ENCODE results near the gene B3GAT1. TPM values are rescaled to one million over a fixed set of nuclear protein-coding genes. Genes with fewer than 3 reads are reported as not detected.
"Not testable (repeated sequence)": the region's sequence is repeated elsewhere in the genome, so short reads cannot be mapped to it uniquely, and the experiment has no call there.

B3GAT1 gene, protein sequence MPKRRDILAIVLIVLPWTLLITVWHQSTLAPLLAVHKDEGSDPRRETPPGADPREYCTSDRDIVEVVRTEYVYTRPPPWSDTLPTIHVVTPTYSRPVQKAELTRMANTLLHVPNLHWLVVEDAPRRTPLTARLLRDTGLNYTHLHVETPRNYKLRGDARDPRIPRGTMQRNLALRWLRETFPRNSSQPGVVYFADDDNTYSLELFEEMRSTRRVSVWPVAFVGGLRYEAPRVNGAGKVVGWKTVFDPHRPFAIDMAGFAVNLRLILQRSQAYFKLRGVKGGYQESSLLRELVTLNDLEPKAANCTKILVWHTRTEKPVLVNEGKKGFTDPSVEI
- under 1 TPM in 1 of 2 experiments, not detected in 1; 0.05 TPM for total RNA-seq
- polyA plus RNA-seq, result not detected
- total RNA-seq, result 0 to 0.26 (median 0.04) reads per million in 6 experiments

GRCh38 chr11:134412203-134413042 is at the start of gene B3GAT1:
TSS of gene B3GAT1 (minus strand) at chr11:134412242. CDS start at chr11:134387659, 24,583 bp downstream.
- DNase-seq, result no peak

DNA sequence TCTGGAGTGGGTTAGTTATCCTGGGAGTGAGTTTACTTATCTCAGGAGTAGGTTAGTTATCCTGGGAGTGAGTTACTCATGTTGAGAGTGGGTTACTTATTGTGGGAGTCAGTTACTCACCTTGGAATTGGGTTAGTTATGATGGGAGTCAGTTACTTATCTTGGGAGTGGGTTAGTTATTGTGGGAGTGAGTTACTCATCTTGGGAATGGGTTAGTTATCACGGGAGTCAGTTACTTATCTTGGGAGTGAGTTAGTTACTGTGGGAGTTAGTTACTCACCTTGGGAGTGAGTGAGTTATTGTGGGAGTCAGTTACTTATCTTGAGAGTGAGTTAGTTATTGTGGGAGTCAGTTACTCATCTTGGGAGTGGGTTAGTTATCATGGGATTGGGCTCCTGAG is 49.6 kb upstream of the B3GAT1 start:
- POLR2A ChIA-PET, result no interaction called here
- H3K27me3 Mint-ChIP-seq, result peaks cover 14 to 49% (median 28%) of the 10 kb centered on the region in 5 donors
- H3K4me3 Mint-ChIP-seq, result no peak overlapping the region
- ATAC-seq (no peak), DNase-seq (no peak)
- no peaks in the 10 kb centered on the region for H3K4me1 Mint-ChIP-seq
- H3K27ac Mint-ChIP-seq, result no peak overlapping the region
- H3K36me3 Mint-ChIP-seq, result no peaks in the 10 kb centered on the region
- H3K9me3 Mint-ChIP-seq, result peaks cover 0 to 23% (median 2%) of the 10 kb centered on the region in 9 donors

More at GRCh38 chr11:134412203-134413042, at the start of gene B3GAT1:
- peak; percentile 41 to 57 for ATAC-seq
- Mint-ChIP-seq H3K9me3 (no peaks in the 10 kb centered on the region), H3K4me3 (peak within 1 kb of the TSS; percentile 69 to 80 (median 73)), H3K4me1 (peaks cover 17 to 28% (median 22%) of the 10 kb centered on the region in 4 donors), H3K36me3 (peaks cover 0 to 2% (median 0%) of the 10 kb centered on the region in 3 donors), H3K27me3 (peaks cover 36 to 74% (median 58%) of the 10 kb centered on the region in 5 donors), H3K27ac (peak within 1 kb of the TSS in 2 of 10 donors; percentile 37 to 56)
- POLR2A ChIA-PET, result no interaction called here

- Mint-ChIP-seq H3K4me1 (no peaks in the 10 kb centered on the region), H3K9me3 (peaks cover 0 to 30% (median 7%) of the 10 kb centered on the region in 9 donors), H3K4me3 (no peak overlapping the region), H3K27ac (no peak overlapping the region), H3K27me3 (peaks cover 14 to 44% (median 25%) of the 10 kb centered on the region in 5 donors), H3K36me3 (no peaks in the 10 kb centered on the region)
- POLR2A ChIA-PET, result no interaction called here
- ATAC-seq (no peak), DNase-seq (no peak)
These were observed 48.8 kb upstream of the B3GAT1 start for GRCh38 chr11:134460881-134461280.

DNA sequence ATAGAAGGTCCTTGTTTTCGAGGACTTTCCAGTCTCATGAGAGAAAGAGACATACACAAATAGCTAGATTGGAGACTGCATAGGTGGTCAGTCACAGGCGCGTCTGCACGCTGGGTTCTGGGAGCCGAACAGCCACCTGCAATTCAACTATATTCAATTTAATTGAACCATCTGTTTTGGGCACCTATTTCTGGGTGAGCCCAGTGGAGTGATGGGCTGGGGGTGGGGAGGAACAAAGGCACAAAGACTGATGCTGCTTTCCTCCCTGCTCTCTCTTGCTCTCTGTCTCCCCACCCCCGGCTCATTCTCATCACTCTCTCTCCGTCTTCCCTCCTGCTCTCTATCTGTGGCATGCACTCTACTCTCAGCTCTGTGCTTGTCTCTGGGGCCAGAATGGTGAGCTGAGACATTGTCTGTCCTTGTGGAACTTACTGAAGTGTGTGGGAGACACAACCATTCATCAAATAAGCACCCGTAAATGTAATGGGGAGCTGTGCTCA is 48.1 kb upstream of the B3GAT1 start:
- peaks cover 14 to 37% (median 21%) of the 10 kb centered on the region in 5 donors for H3K27me3 Mint-ChIP-seq
- no peak for ATAC-seq
- H3K36me3 Mint-ChIP-seq, result no peaks in the 10 kb centered on the region
- H3K4me1 Mint-ChIP-seq, result no peaks in the 10 kb centered on the region
- peaks cover 0 to 30% (median 7%) of the 10 kb centered on the region in 9 donors for H3K9me3 Mint-ChIP-seq
- POLR2A ChIA-PET, result no interaction called here
- no peak for DNase-seq
- no peak overlapping the region for H3K27ac Mint-ChIP-seq
- no peak overlapping the region for H3K4me3 Mint-ChIP-seq

- DNase-seq (no peak), ATAC-seq (no peak)
- no peaks in the 10 kb centered on the region for H3K4me1 Mint-ChIP-seq
- POLR2A ChIA-PET, result no interaction called here
- H3K9me3 Mint-ChIP-seq, result peaks cover 0 to 30% (median 7%) of the 10 kb centered on the region in 9 donors
- H3K4me3 Mint-ChIP-seq, result no peak overlapping the region
- H3K36me3 Mint-ChIP-seq, result no peaks in the 10 kb centered on the region
- H3K27me3 Mint-ChIP-seq, result peaks cover 14 to 36% (median 16%) of the 10 kb centered on the region in 5 donors
- no peak overlapping the region for H3K27ac Mint-ChIP-seq
These were observed 47.4 kb upstream of the B3GAT1 start for GRCh38 chr11:134459246-134460061.

DNA sequence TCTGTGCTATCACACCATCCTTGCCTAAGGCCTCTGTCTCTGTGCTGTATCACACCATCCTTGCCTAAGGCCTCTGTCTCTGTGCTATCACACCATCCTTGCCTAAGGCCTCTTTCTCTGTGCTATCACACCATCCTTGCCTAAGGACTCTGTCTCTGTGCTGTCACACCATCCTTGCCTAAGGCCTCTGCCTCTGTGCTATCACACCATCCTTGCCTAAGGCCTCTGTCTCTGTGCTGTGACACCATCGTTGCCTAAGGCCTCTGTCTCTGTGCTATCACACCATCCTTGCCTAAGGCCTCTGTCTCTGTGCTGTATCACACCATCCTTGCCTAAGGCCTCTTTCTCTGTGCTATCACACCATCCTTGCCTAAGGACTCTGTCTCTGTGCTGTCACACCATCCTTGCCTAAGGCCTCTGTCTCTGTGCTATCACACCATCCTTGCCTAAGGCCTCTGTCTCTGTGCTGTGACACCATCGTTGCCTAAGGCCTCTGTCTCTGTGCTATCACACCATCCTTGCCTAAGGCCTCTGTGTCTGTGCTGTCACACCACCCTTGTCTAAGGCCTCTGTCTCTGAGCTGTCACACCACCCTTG is 45.5 kb upstream of the B3GAT1 start:
- POLR2A ChIA-PET, ATAC-seq, DNase-seq, H3K4me1 Mint-ChIP-seq, H3K27ac Mint-ChIP-seq, H3K36me3 Mint-ChIP-seq, H3K4me3 Mint-ChIP-seq: not testable (repeated sequence)
- H3K27me3 Mint-ChIP-seq, result peaks cover 6 to 27% (median 18%) of the 10 kb centered on the region in 5 donors
- peaks cover 0 to 30% (median 7%) of the 10 kb centered on the region in 9 donors for H3K9me3 Mint-ChIP-seq

DNA sequence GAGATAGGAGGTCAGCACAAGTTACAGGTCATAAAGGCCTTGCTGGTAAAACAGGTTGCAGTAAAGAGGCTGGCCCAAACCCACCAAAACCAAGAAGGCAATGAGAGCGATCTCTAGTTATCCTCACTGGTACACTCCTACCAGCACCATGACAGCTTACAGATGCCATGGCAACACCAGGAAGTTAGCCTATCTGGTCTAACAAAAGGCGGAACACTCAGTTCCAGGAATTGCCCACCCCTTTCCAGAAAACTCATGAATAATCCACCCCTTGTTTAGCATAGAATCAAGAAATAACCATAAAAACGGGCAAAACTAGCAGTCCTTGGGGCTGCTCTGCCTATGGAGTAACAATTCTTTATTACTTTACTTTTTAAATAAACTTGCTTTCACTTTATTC is 43.5 kb upstream of the B3GAT1 start:
- no peak for ATAC-seq
- no peak for DNase-seq
- Mint-ChIP-seq H3K4me3 (no peak overlapping the region), H3K36me3 (no peaks in the 10 kb centered on the region), H3K27ac (no peak overlapping the region), H3K4me1 (no peaks in the 10 kb centered on the region), H3K9me3 (peaks cover 0 to 30% (median 7%) of the 10 kb centered on the region in 9 donors), H3K27me3 (peaks cover 0 to 18% (median 11%) of the 10 kb centered on the region in 5 donors)
- POLR2A ChIA-PET, result no interaction called here

DNA sequence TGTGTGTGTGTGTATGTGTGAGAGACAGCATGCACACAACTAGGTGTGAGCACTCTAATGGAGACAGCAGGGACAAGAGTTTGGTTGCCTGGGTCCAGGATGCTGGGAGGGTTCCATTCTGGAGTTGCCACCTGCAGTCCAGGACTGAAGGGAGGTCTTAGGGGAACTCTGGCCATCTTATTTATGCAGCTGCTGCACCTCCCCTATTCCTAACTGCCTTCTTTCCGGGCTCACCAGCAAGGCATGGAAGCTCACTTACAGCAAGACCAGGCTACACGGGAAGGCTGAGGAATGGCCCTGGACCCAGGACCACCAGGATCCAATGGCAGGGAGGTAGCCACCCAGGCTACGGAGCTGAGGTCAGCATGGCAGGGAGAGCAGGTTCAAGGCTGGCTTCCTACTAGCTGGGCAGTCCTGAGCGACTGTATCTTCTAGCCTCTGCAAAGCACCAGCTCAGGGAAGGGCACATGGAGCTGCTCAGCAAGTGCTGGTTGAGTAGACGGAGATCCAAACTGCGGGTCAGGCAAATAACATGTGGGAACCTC is 42.2 kb upstream of the B3GAT1 start:
- H3K9me3 Mint-ChIP-seq, result peaks cover 0 to 30% (median 7%) of the 10 kb centered on the region in 9 donors
- ATAC-seq, result no peak
- H3K4me1 Mint-ChIP-seq, result no peaks in the 10 kb centered on the region
- peaks cover 0 to 21% (median 11%) of the 10 kb centered on the region in 5 donors for H3K27me3 Mint-ChIP-seq
- no peaks in the 10 kb centered on the region for H3K36me3 Mint-ChIP-seq
- DNase-seq, result no peak
- POLR2A ChIA-PET, result no interaction called here
- H3K4me3 Mint-ChIP-seq, result no peak overlapping the region
- peak overlapping the region in 1 of 10 donors; percentile 81 for H3K27ac Mint-ChIP-seq

DNA sequence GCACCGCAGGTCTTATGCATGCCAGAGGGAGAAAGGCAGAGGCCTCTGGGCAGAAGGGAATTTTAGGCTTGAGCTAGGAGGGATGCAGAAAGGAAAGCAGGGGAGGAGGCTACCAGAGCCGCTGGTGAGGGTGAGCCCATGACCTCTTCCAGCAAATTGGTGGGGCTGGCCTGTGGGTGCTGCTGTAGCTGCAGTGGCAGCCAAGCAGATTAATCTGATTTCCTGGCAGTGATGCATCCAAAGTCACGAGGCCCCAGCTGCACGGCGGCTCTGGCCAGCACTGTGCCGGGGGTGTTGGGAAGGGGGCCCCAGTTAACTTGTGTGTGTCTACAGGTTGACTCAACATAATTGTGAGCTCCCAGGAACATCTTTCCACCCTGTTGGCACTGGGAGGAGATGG is 41.4 kb upstream of the B3GAT1 start:
- H3K27me3 Mint-ChIP-seq, result peaks cover 0 to 21% (median 11%) of the 10 kb centered on the region in 5 donors
- no peak overlapping the region for H3K27ac Mint-ChIP-seq
- no peak overlapping the region for H3K4me3 Mint-ChIP-seq
- no peaks in the 10 kb centered on the region for H3K4me1 Mint-ChIP-seq
- no peak for ATAC-seq
- no peaks in the 10 kb centered on the region for H3K36me3 Mint-ChIP-seq
- no peak for DNase-seq
- POLR2A ChIA-PET, result no interaction called here
- H3K9me3 Mint-ChIP-seq, result peaks cover 0 to 24% (median 6%) of the 10 kb centered on the region in 9 donors

- H3K9me3 Mint-ChIP-seq, result peaks cover 0 to 18% (median 6%) of the 10 kb centered on the region in 9 donors
- ATAC-seq (no peak), DNase-seq (no peak)
- H3K4me3 Mint-ChIP-seq, result no peak overlapping the region
- POLR2A ChIA-PET, result no interaction called here
- no peaks in the 10 kb centered on the region for H3K36me3 Mint-ChIP-seq
- no peak overlapping the region for H3K27ac Mint-ChIP-seq
- peaks cover 0 to 26% (median 11%) of the 10 kb centered on the region in 5 donors for H3K27me3 Mint-ChIP-seq
- no peaks in the 10 kb centered on the region for H3K4me1 Mint-ChIP-seq
These were observed 40.8 kb upstream of the B3GAT1 start for GRCh38 chr11:134452838-134453155.

GRCh38 chr11:134452026-134452837 is 40.2 kb upstream of the B3GAT1 start:
- no peak overlapping the region for H3K4me3 Mint-ChIP-seq
- no peak for ATAC-seq
- H3K27ac Mint-ChIP-seq, result no peak overlapping the region
- POLR2A ChIA-PET, result no interaction called here
- no peaks in the 10 kb centered on the region for H3K4me1 Mint-ChIP-seq
- H3K9me3 Mint-ChIP-seq, result peaks cover 0 to 13% (median 6%) of the 10 kb centered on the region in 9 donors
- no peak for DNase-seq
- H3K36me3 Mint-ChIP-seq, result no peaks in the 10 kb centered on the region
- H3K27me3 Mint-ChIP-seq, result peaks cover 0 to 28% (median 11%) of the 10 kb centered on the region in 5 donors

All from naive thymus-derived CD8-positive, alpha-beta T cell (primary cell).